Liver (tissue), 9 donors: ENCODE measurements around the gene NME1. TPM values are rescaled to one million over a fixed set of nuclear protein-coding genes. Genes with fewer than 3 reads are reported as not detected.

Experiments
- DNase-seq: peaks from one replicate; pipeline ENCODE4 v3.0.0-alpha.2; 2017; ENCODE audit warnings: low spot score
- H3K27ac ChIP-seq, 2 donors: one replicate each; pipeline ENCODE4 v1.7.0; 2013; ENCODE audit warnings: inconsistent platforms in 2 of 2, low read length in 2 of 2, control low read depth in 1 of 2, low read depth in 1 of 2, mild to moderate bottlenecking in 1 of 2
- H3K27me3 ChIP-seq, 4 donors: one replicate each; pipeline versions ENCODE4 v1.6.1 to v1.7.0; 2013; ENCODE audit warnings: low read length in 3 of 4, inconsistent platforms in 1 of 4, mild to moderate bottlenecking in 1 of 4, moderate library complexity in 1 of 4; ENCODE audit not compliant: control insufficient read depth in 4 of 4, insufficient read depth in 4 of 4
- H3K36me3 ChIP-seq, 4 donors: one replicate each; pipeline versions ENCODE4 v1.6.1 to v1.7.0; 2013; ENCODE audit warnings: low read length in 3 of 4, mild to moderate bottlenecking in 3 of 4, low read depth in 1 of 4, moderate library complexity in 1 of 4; ENCODE audit not compliant: control insufficient read depth in 4 of 4, insufficient read depth in 3 of 4
- H3K4me1 ChIP-seq, 4 donors: one replicate each; pipeline versions ENCODE4 v1.6.1 to v1.7.0; 2013; ENCODE audit warnings: low read length in 3 of 4, mild to moderate bottlenecking in 3 of 4, moderate library complexity in 1 of 4; ENCODE audit not compliant: control insufficient read depth in 4 of 4, insufficient read depth in 4 of 4
- H3K4me3 ChIP-seq, 3 donors: one replicate each; pipeline versions ENCODE4 v1.6.1 to v1.7.0; 2013; ENCODE audit warnings: low read length in 3 of 3, control low read depth in 1 of 3, low read depth in 1 of 3, mild to moderate bottlenecking in 1 of 3
- H3K9ac ChIP-seq, 2 donors: one replicate each; pipeline ENCODE4 v1.7.0; 2013; ENCODE audit warnings: low read length in 2 of 2, mild to moderate bottlenecking in 2 of 2, moderate library complexity in 2 of 2, control low read depth in 1 of 2, low read depth in 1 of 2
- H3K9me3 ChIP-seq, 4 donors: one replicate each; pipeline versions ENCODE4 v1.6.1 to v1.7.0; 2013; ENCODE audit warnings: low read length in 3 of 4; ENCODE audit not compliant: control insufficient read depth in 4 of 4
- FOXA1 ChIP-seq: IDR thresholded peaks from 2 replicates; pipeline ENCODE4 v1.6.1; 2016; ENCODE audit warnings: antibody characterized with exemption
- FOXA2 ChIP-seq: IDR thresholded peaks from 2 replicates; pipeline ENCODE4 v1.6.1; 2016; ENCODE audit warnings: antibody characterized with exemption
- HNF4A ChIP-seq, 2 donors: conservative IDR thresholded peaks; 2 replicates each; pipeline ENCODE4 v1.6.1; 2016; ENCODE audit warnings: antibody characterized with exemption in 2 of 2, mild to moderate bottlenecking in 2 of 2
- HNF4G ChIP-seq: IDR thresholded peaks from 2 replicates; pipeline ENCODE4 v1.6.1; 2016; ENCODE audit warnings: antibody characterized with exemption
- JUND ChIP-seq, 2 donors: IDR thresholded peaks; 2 replicates each; pipeline ENCODE4 v1.6.1; 2016; ENCODE audit warnings: antibody characterized with exemption in 2 of 2
- NR2F2 ChIP-seq: IDR thresholded peaks from 2 replicates; pipeline ENCODE4 v1.6.1; 2016; ENCODE audit warnings: antibody characterized with exemption
- RAD21 ChIP-seq, 2 donors: IDR thresholded peaks; 2 replicates each; pipeline ENCODE4 v1.6.1; 2016; ENCODE audit warnings: antibody characterized with exemption in 2 of 2, mild to moderate bottlenecking in 2 of 2
- RXRA ChIP-seq, 2 donors: IDR thresholded peaks; 2 replicates each; pipeline ENCODE4 v1.6.1; 2017 to 2018; ENCODE audit warnings: antibody characterized with exemption in 2 of 2, mild to moderate bottlenecking in 1 of 2
- SP1 ChIP-seq: IDR thresholded peaks from 2 replicates; pipeline ENCODE4 v1.6.1; 2018; ENCODE audit warnings: antibody characterized with exemption, mild to moderate bottlenecking
- TAF1 ChIP-seq: conservative IDR thresholded peaks from 2 replicates; pipeline ENCODE4 v1.6.1; 2016; ENCODE audit warnings: antibody characterized with exemption, mild to moderate bottlenecking
- YY1 ChIP-seq: IDR thresholded peaks from 2 replicates; pipeline ENCODE4 v1.6.1; 2016; ENCODE audit warnings: antibody characterized with exemption, mild to moderate bottlenecking
- ZBTB33 ChIP-seq: IDR thresholded peaks from 2 replicates; pipeline ENCODE4 v1.6.1; 2016; ENCODE audit warnings: antibody characterized with exemption
- polyA plus RNA-seq, 2 donors: library from polyadenylated mRNA; stranded (reverse) in 1 of 2; unstranded in 1 of 2; fragments of 200-250 nt in 1 of 2; fragments of >200 nt in 1 of 2; fragmentation: Nextera tagmentation in 1 of 2; extraction: Ambion mirVana in 1 of 2; gene quantifications; one replicate each; pipeline versions ENCODE4 v1.2.1 to v1.2.3, GENCODE V29; 2013 to 2015
- total RNA-seq, 2 donors: library from RNA; depleted of rRNA; stranded (reverse); fragments of >200 nt; gene quantifications; one replicate each; pipeline ENCODE4 v1.2.3, GENCODE V29; 2014
- donor health status: healthy.
- donor health status: healthy.
- donor health status: healthy.
- donor health status: healthy.
- donor health status: healthy.

NME1 gene
- total and polyA plus RNA-seq, 4 donors: 26.7 to 97.3 (median 57.4) TPM

GRCh38 chr17:51200846-51201245 is 47.5 kb downstream of the NME1 start (continued):
- TF ChIP-seq FOXA2 (no peak), SP1 (no peak), HNF4A (conservative IDR thresholded peaks at IDR 0.05) (no peak), YY1 (no peak), RAD21 (IDR thresholded peaks at IDR 0.05) (no peak), ZBTB33 (no peak), FOXA1 (no peak), NR2F2 (no peak), JUND (IDR thresholded peaks at IDR 0.05) (no peak), HNF4G (no peak), RXRA (IDR thresholded peaks at IDR 0.05) (no peak)

- Histone ChIP-seq H3K4me3 (no peak overlapping the region), H3K27ac (no peak overlapping the region), H3K27me3 (no peaks in the 10 kb centered on the region), H3K36me3 (peaks cover 5 to 56% (median 46%) of the 10 kb centered on the region in 4 donors), H3K9ac (no peak overlapping the region), H3K4me1 (no peaks in the 10 kb centered on the region), H3K9me3 (no peaks in the 10 kb centered on the region)
- no peak for DNase-seq
- no peak for TF ChIP-seq RAD21 (IDR thresholded peaks at IDR 0.05)
- TF ChIP-seq HNF4A (conservative IDR thresholded peaks at IDR 0.05): no peak
- TF ChIP-seq RXRA (IDR thresholded peaks at IDR 0.05): no peak
- TF ChIP-seq NR2F2: no peak
- TF ChIP-seq FOXA2: no peak
- no peak for TF ChIP-seq TAF1
Measured at GRCh38 chr17:51203838-51204237, 50.5 kb downstream of the NME1 start.

Other genes with a start within 250 kb of the NME1 start
- gene SPAG9, start 32.7 kb upstream of the NME1 start, total RNA-seq: 10 to 100 TPM; 24.5 to 94.0 TPM
- 10 to 100 TPM; 12.0 to 12.3 TPM for gene SPAG9, start 32.7 kb upstream of the NME1 start, polyA plus RNA-seq
- 100 to 1,000 TPM; 170 to 182 TPM for gene NME2, start 12.9 kb downstream of the NME1 start, total RNA-seq
- gene NME2, start 12.9 kb downstream of the NME1 start, polyA plus RNA-seq: 100 to 1,000 TPM; 202 to 310 TPM
- gene MBTD1, start 106.5 kb downstream of the NME1 start, total RNA-seq: 10 to 100 TPM; 12.8 to 14.2 TPM
- 1 to 10 TPM; 2.4 to 2.9 TPM for gene MBTD1, start 106.5 kb downstream of the NME1 start, polyA plus RNA-seq
- 10 to 100 TPM; 15.7 to 17.4 TPM for gene UTP18, start 107.0 kb downstream of the NME1 start, total RNA-seq
- gene UTP18, start 107.0 kb downstream of the NME1 start, polyA plus RNA-seq: 10 to 100 TPM; 12.4 to 12.6 TPM